Measurements from ENCODE around the gene METTL2B. TPM values are rescaled to one million over a fixed set of nuclear protein-coding genes. Genes with fewer than 3 reads are reported as not detected.
"Not testable (repeated sequence)": the region's sequence is repeated elsewhere in the genome, so short reads cannot be mapped to it uniquely, and the experiment has no call there.

The METTL2B gene
- total RNA-seq, 1 donor from 2014 or later: 35.7 TPM

- peak; percentile 64 for ATAC-seq (ENCODE audit: low read depth)
- H3K36me3 Mint-ChIP-seq (ENCODE audit: low read depth); H3K9me3 Mint-ChIP-seq; DNase-seq; H3K27me3 Mint-ChIP-seq; CTCF ChIA-PET: not testable (repeated sequence)
- peak overlapping the region; percentile 81 for H3K27ac Mint-ChIP-seq
- intact Hi-C loops (cut with micrococcal nuclease): loop anchor here (2.0 kb wide), 1 partner anchor 23 kb away; no protein-coding TSS in a partner anchor
- POLR2A ChIA-PET: interaction anchor here (0.6 kb wide), 1 partner anchor 239 kb away, joined by 5 read pairs; no protein-coding TSS in a partner anchor
- peaks cover 42% of the 10 kb centered on the region for H3K4me1 Mint-ChIP-seq
- peak overlapping the region; percentile 55 for H3K4me3 Mint-ChIP-seq
Measured at GRCh38 chr7:128507321-128507993, 30.9 kb downstream of the METTL2B start.

DNA sequence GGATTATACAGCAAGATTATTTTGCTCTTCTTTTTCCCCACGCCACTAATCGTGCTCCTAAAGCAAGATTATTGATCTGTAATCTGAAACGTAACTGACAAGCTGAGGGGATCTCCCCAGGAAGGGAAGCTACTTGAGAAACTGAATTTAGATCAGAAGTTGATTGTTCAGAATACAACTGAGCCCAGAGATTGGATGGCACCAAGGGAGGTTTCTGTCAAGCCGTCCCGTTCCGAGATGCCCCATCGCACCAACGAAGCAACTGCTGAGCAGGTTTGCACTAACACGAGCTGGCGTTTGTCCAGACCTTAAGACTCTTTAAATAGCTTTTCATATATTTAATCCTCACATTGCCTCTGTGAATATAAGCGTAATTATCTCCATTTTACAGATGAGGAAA lies 35.1 kb downstream of the METTL2B start:
- intact Hi-C loops (cut with micrococcal nuclease); DNase-seq; ATAC-seq (ENCODE audit: low read depth); H3K36me3 Mint-ChIP-seq (ENCODE audit: low read depth); H3K27me3 Mint-ChIP-seq; CTCF ChIA-PET; H3K9me3 Mint-ChIP-seq: not testable (repeated sequence)
- POLR2A ChIA-PET: interaction anchor here (0.6 to 0.7 kb wide), 2 partner anchors 24 to 47 kb away, joined by 3 to 8 read pairs; no protein-coding TSS in a partner anchor
- Mint-ChIP-seq H3K4me3 (peak overlapping the region; percentile 41), H3K4me1 (peaks cover 29% of the 10 kb centered on the region), H3K27ac (peak overlapping the region; percentile 66)

DNA sequence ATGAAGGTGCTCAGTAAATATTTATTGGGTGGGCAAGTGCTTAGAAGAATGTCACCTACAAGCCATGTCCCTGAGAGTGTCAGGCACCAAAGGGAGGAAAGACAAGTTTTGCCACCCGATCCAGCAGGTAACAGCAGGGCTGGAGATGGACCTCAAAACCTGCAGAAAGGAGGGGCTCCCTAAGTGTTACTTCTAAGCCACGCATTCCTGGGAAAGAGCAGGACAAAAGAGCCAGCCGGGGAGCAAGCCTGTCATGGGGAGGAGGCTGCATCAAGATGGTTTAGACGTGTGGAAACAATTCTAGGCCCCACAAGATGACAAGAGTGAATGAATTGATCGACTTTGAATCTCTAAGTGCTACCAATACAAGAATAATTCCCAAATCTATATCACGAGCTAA lies 38.7 kb downstream of the METTL2B start:
- H3K4me3 Mint-ChIP-seq; DNase-seq; CTCF ChIA-PET; H3K27me3 Mint-ChIP-seq; intact Hi-C loops (cut with micrococcal nuclease); H3K27ac Mint-ChIP-seq; ATAC-seq (ENCODE audit: low read depth); POLR2A ChIA-PET; H3K9me3 Mint-ChIP-seq; H3K36me3 Mint-ChIP-seq (ENCODE audit: low read depth): not testable (repeated sequence)
- H3K4me1 Mint-ChIP-seq: peaks cover 11% of the 10 kb centered on the region

GRCh38 chr7:128517023-128517422 lies 40.5 kb downstream of the METTL2B start:
- H3K27ac Mint-ChIP-seq; H3K4me3 Mint-ChIP-seq; POLR2A ChIA-PET; ATAC-seq (ENCODE audit: low read depth); DNase-seq; intact Hi-C loops (cut with micrococcal nuclease); H3K36me3 Mint-ChIP-seq (ENCODE audit: low read depth); H3K9me3 Mint-ChIP-seq; CTCF ChIA-PET; H3K27me3 Mint-ChIP-seq; H3K4me1 Mint-ChIP-seq: not testable (repeated sequence)

DNA sequence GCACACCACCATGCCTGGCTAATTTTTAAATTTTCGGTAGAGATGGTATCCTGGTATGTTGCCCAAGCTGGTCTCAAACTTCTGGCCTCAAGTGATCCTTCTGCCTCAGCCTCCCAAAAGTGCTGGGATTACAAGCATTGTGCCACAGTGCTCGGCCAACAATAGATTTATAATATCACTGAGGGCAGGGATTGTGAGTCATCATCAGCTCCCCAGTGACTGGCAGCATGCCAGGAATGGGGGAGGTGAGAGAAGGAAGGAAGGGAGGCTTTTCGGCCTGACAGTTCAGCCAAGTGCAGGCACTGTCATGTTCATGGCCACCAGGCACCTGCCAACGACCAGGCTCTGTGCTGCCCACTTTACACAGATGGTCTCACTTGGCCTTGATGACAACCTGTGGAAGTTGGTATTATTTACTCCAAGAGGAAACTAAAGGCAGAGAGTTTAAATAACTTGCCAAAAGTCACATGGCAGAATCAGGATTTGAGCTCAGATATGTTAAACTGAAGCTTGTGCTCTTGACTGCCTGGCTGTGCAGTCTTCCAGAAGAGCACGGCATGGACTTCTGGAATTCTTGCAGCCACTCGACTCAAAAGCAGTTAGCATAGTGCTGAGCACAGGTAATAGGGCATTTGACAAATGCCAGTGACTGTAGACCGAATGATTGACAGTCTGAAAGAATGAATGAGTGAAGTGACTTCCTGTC lies 46.8 kb downstream of the METTL2B start:
- peak overlapping the region; percentile 52 for H3K27ac Mint-ChIP-seq
- intact Hi-C loops (cut with micrococcal nuclease); H3K4me3 Mint-ChIP-seq; CTCF ChIA-PET; H3K27me3 Mint-ChIP-seq; POLR2A ChIA-PET; H3K4me1 Mint-ChIP-seq; H3K36me3 Mint-ChIP-seq (ENCODE audit: low read depth); H3K9me3 Mint-ChIP-seq: not testable (repeated sequence)
- DNase-seq (peak; percentile 52), ATAC-seq (ENCODE audit: low read depth) (peak; percentile 74)

- H3K9me3 Mint-ChIP-seq; H3K27ac Mint-ChIP-seq; H3K27me3 Mint-ChIP-seq; H3K4me3 Mint-ChIP-seq; H3K4me1 Mint-ChIP-seq; DNase-seq; ATAC-seq (ENCODE audit: low read depth); CTCF ChIA-PET; POLR2A ChIA-PET; intact Hi-C loops (cut with micrococcal nuclease); H3K36me3 Mint-ChIP-seq (ENCODE audit: low read depth): not testable (repeated sequence)
Measured at GRCh38 chr7:128523932-128524524, 47.5 kb downstream of the METTL2B start.

DNA sequence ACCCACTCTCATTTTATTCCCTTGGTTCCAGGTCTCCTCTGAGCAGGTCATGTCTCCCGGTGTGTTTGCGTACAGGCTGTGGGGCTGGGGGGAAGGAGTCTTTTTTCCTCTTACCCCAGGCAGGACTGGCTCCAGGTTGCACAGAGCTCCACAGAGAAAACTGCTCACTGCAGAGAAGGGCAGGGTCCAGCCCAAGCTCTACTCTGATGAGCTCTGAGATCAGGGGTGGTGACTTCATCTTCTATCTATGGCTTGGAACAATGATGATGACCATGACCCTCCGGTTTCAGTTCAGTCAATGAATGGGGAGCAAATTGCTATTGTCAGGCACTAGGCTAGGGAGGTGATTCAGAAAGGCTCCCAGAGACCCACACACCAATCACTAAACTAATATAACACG lies 49.0 kb downstream of the METTL2B start:
- POLR2A ChIA-PET: interaction anchor here (1.1 kb wide), 1 partner anchor 181 kb away, joined by 3 read pairs; the partner anchor contains the start of gene RBM28
- H3K4me1 Mint-ChIP-seq: peaks cover 13% of the 10 kb centered on the region
- H3K27me3 Mint-ChIP-seq; ATAC-seq (ENCODE audit: low read depth); CTCF ChIA-PET; H3K27ac Mint-ChIP-seq; H3K9me3 Mint-ChIP-seq; DNase-seq; intact Hi-C loops (cut with micrococcal nuclease); H3K36me3 Mint-ChIP-seq (ENCODE audit: low read depth); H3K4me3 Mint-ChIP-seq: not testable (repeated sequence)

GRCh38 chr7:128526062-128526466 lies 49.5 kb downstream of the METTL2B start:
- CTCF ChIA-PET; ATAC-seq (ENCODE audit: low read depth); H3K4me3 Mint-ChIP-seq; H3K27me3 Mint-ChIP-seq; DNase-seq; H3K36me3 Mint-ChIP-seq (ENCODE audit: low read depth); intact Hi-C loops (cut with micrococcal nuclease); H3K9me3 Mint-ChIP-seq; H3K27ac Mint-ChIP-seq: not testable (repeated sequence)
- POLR2A ChIA-PET: interaction anchor here (1.1 kb wide), 1 partner anchor 182 kb away, joined by 3 read pairs; the partner anchor contains the start of gene RBM28
- peaks cover 13% of the 10 kb centered on the region for H3K4me1 Mint-ChIP-seq

DNA sequence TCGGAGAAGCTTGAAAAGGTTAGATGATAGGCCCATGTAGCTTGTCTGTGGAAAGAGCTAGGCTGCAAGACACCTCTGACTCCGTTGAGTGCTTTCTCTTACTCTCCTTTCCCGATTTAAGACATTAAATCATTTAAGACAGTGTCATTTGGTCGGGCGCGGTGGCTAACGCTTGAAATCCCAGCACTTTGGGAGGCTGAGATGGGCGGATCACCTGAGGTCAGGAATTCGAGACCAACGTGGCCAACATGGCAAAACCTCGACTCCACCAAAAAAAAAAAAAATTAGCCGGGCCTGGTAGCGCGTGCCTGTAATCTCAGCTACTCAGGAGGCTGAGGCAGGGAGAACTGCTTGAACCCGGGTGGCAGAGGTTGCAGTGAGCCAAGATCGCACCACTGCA lies 52.6 kb downstream of the METTL2B start:
- H3K4me3 Mint-ChIP-seq; H3K27ac Mint-ChIP-seq; H3K27me3 Mint-ChIP-seq; ATAC-seq (ENCODE audit: low read depth); POLR2A ChIA-PET; intact Hi-C loops (cut with micrococcal nuclease); DNase-seq; H3K9me3 Mint-ChIP-seq: not testable (repeated sequence)
- CTCF ChIA-PET: interaction anchor here (0.6 kb wide), 1 partner anchor 101 kb away, joined by 3 read pairs; no protein-coding TSS in a partner anchor
- Mint-ChIP-seq H3K36me3 (ENCODE audit: low read depth) (peaks cover 11% of the 10 kb centered on the region), H3K4me1 (peaks cover 22% of the 10 kb centered on the region)

DNA sequence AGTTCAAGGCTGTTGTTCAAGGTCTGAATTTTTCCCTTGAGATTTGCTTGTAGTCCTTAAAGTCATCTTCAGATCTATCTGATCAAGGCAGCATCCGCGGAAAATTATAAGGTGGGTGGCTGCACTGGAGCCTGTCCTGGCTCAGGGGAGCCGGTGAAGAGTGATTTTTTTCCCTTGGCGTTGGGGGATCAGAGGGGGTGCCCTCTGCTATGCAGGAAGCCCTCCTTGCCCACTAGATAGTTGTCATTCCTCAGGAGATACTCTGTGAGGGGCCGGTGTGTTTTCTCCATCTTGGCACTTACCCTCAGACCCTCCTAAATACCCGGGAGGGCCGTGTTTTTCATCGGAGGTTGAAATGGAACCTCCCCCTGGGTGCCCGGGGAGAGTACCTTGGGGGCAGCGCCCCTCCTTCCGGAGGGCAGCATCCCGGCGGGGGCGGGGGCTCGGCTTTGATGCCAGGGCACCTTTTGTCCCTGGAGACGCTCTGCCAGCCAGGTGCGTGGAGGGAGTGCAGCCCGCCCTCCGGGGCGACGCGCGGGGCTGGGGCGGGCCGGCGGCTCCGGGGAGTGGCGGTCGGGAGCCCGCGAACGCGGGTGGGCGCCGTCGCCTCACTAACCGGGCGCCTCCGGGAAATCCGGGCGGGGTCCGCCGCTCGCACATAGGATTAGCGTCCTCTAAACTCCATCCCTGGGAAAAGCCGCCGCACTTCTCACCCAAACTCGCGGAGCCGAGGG lies 53.7 kb downstream of the METTL2B start:
- intact Hi-C loops (cut with micrococcal nuclease): loop anchor here (2.0 to 5.0 kb wide), 2 partner anchors 23 to 332 kb away; partner anchors contain the start of gene ATP6V1F
- Mint-ChIP-seq H3K27ac (peak overlapping the region; percentile 87), H3K36me3 (ENCODE audit: low read depth) (peaks cover 19% of the 10 kb centered on the region), H3K4me3 (peak overlapping the region; percentile 85), H3K4me1 (peaks cover 28% of the 10 kb centered on the region)
- CTCF ChIA-PET, H3K27me3 Mint-ChIP-seq, POLR2A ChIA-PET, H3K9me3 Mint-ChIP-seq: not testable (repeated sequence)
- peak; percentile 56 for DNase-seq
- ATAC-seq (ENCODE audit: low read depth): peak; percentile 38
